Endothelial cell of umbilical vein (primary cell): ENCODE measurements around the gene MTFMT.

Source experiments
- EZH2 ChIP-seq: IDR thresholded peaks from 2 replicates; pipeline ENCODE4 v1.6.1; 2012; ENCODE audit warnings: borderline replicate concordance, low read depth, mild to moderate bottlenecking, moderate library complexity, low read length, inconsistent platforms; ENCODE audit not compliant: severe bottlenecking
- FOS ChIP-seq: IDR thresholded peaks from 2 replicates; pipeline ENCODE4 v1.6.1; 2011; ENCODE audit warnings: mild to moderate bottlenecking, low read length, moderate library complexity, borderline replicate concordance; ENCODE audit not compliant: insufficient read depth
- GATA2 ChIP-seq: IDR thresholded peaks from 2 replicates; pipeline ENCODE4 v1.7.0; 2011; ENCODE audit warnings: low read depth, mild to moderate bottlenecking, moderate library complexity, mixed read lengths, low read length; ENCODE audit not compliant: insufficient read length, insufficient read depth
- JUN ChIP-seq: IDR thresholded peaks from 2 replicates; pipeline ENCODE4 v1.6.1; 2011; ENCODE audit warnings: borderline replicate concordance, low read depth; ENCODE audit not compliant: insufficient read length, insufficient read depth
- MAX ChIP-seq: IDR thresholded peaks from 2 replicates; pipeline ENCODE4 v1.6.1; 2011; ENCODE audit not compliant: insufficient read depth, insufficient read length
- MYC ChIP-seq: IDR thresholded peaks from one replicate; pipeline ENCODE4 v1.6.1; 2011; ENCODE audit warnings: mild to moderate bottlenecking, low read depth, low read length
- POLR2A ChIP-seq: IDR thresholded peaks from 2 replicates; pipeline ENCODE4 v1.6.1; 2012; ENCODE audit warnings: low read depth, mild to moderate bottlenecking, control low read depth, low read length
- POLR2AphosphoS5 ChIP-seq: IDR thresholded peaks from 2 replicates; pipeline ENCODE4 v1.6.1; 2012; ENCODE audit warnings: low read depth, mild to moderate bottlenecking, control low read depth, low read length, moderate library complexity; ENCODE audit not compliant: insufficient read depth
- TF ChIP-seq, protein P1 (sequence below), 2 donors: IDR thresholded peaks; 1 replicate in 1 of 2; 2 replicates in 1 of 2; pipeline ENCODE4 v1.5.1; 2011; ENCODE audit warnings: low read length in 2 of 2, mild to moderate bottlenecking in 2 of 2, moderate library complexity in 2 of 2, control low read depth in 1 of 2, inconsistent platforms in 1 of 2, low read depth in 1 of 2; ENCODE audit not compliant: insufficient read depth in 1 of 2; ENCODE audit errors: extremely low read depth in 1 of 2

GRCh38 chr15:65008983-65009382 is 20.5 kb downstream of the MTFMT start:
- TF ChIP-seq JUN = no peak
- no peak for TF ChIP-seq POLR2A
- TF ChIP-seq, protein P1, sequence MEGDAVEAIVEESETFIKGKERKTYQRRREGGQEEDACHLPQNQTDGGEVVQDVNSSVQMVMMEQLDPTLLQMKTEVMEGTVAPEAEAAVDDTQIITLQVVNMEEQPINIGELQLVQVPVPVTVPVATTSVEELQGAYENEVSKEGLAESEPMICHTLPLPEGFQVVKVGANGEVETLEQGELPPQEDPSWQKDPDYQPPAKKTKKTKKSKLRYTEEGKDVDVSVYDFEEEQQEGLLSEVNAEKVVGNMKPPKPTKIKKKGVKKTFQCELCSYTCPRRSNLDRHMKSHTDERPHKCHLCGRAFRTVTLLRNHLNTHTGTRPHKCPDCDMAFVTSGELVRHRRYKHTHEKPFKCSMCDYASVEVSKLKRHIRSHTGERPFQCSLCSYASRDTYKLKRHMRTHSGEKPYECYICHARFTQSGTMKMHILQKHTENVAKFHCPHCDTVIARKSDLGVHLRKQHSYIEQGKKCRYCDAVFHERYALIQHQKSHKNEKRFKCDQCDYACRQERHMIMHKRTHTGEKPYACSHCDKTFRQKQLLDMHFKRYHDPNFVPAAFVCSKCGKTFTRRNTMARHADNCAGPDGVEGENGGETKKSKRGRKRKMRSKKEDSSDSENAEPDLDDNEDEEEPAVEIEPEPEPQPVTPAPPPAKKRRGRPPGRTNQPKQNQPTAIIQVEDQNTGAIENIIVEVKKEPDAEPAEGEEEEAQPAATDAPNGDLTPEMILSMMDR (IDR thresholded peaks at IDR 0.05; ENCODE audit: extremely low read depth in 1 of 2, insufficient read depth in 1 of 2, low read depth in 1 of 2, low read length in 2 of 2) = no peak
- no peak for TF ChIP-seq POLR2AphosphoS5
- no peak for TF ChIP-seq GATA2
- TF ChIP-seq MAX = no peak
- TF ChIP-seq FOS = no peak
- TF ChIP-seq MYC = no peak
- TF ChIP-seq EZH2 = no peak
